ENCODE data around the gene ANKRD11.

The ANKRD11 gene

DNA sequence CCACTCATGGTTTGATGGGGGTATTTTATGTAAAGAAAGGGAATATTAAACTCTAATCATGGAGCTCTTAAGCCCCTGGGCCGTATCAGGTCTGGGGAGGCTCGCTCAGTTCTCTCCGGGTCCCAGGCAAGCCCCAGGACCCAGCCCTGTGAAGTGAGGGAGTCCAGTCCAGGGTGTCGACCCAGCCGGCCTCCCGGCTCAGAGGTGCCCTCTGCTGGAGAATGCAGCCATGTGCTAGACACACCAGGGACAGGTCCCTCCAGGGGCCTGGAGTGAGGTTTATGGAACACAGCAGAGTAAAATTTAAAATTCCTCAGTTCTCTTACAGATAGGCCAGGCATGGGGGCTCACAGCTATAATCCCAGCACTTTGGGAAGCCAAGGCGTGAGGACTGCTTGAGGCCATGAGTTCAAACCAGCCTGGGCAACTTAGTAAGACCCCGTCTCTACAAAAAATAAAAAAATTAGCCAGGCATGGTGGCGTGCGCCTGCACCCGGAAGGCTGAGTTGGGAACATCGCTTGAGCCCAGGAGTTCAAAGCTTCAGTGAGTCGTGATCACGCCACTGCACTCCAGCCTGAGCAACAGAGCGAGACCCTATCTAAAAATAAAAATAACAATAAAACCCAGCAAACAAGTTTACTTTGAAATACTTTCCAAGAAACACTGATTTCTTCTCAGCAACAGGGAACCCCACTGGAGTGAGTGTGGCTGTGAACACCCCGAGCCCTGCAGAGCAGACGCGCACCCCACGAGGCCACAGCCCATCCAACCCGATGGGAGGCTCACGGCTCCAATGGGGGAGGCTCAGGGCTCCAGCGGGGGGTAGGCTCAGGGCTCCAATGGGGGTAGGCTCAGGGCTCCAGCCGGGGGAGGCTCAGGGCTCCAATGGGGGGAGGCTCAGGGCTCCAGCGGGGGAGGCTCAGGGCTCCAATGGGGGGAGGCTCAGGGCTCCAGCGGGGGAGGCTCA lies 200.6 kb downstream of the ANKRD11 start:
- peak in 41 of 51 donors; percentile 4 to 76 (median 45) for DNase-seq

GRCh38 chr16:89288966-89289365 lies 201.4 kb downstream of the ANKRD11 start:
- no peak for DNase-seq

GRCh38 chr16:89288577-89288844 lies 201.8 kb downstream of the ANKRD11 start:
- DNase-seq, result no peak

DNA sequence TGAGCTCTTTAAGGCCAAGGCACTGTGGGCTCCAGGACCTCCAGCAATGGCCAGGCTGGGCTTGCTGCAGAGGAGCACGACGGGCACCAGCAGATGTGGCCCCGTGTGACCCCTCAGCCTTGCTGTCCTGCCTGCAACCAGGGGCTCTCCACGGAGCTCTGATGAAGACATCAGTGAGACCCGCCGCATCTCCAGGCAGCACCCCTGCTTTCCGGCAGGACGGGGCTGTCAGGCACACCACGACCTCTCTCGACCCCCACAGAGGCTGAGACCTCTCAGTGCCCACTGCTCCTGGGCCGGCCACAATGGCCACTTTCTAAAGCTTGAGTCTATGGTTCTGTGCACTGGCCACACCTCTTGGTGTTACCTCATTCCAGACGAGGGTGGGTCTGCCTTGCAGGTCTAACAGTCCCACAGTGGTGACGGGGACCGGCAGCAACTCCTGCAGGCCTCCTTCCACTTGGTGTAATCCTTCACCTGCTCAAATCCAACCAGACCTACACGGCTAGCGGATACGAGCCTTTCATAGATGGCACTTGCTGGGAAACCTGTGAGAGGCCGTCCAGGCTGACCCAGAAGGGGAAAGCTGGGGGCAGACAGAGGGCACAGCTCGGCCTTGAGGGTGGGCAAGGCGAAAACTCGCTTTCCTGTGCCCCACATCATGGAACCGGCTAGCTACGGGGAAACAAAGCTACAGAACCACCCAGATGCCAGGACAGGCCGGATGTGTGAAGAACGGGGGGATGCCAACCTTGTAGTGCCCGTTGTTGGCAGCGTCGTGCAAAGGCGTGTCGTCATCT lies 202.4 kb downstream of the ANKRD11 start:
- DNase-seq, result no peak

- DNase-seq, result no peak
Observed at GRCh38 chr16:89286096-89286495, 204.3 kb downstream of the ANKRD11 start.

DNA sequence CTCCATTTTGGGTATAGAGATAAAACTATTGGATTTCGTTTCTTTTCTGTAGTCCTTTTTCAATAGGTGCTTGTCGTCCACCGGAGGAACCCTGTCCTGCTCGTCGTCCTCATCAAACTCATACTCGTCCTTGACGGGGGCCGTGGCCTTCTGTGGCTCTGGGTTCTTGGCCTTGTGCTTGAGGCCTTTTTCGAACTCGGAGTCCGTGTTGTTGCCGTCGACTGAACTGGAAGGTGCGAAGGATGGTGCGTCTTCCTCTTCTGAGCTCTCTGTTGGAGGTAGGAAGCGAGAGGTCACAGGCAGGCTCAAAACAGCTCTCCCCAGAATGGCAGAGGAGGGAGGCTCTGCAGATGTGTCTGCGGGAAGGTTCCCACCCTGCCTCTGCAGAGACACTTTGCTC lies 205.0 kb downstream of the ANKRD11 start:
- no peak for DNase-seq

DNA sequence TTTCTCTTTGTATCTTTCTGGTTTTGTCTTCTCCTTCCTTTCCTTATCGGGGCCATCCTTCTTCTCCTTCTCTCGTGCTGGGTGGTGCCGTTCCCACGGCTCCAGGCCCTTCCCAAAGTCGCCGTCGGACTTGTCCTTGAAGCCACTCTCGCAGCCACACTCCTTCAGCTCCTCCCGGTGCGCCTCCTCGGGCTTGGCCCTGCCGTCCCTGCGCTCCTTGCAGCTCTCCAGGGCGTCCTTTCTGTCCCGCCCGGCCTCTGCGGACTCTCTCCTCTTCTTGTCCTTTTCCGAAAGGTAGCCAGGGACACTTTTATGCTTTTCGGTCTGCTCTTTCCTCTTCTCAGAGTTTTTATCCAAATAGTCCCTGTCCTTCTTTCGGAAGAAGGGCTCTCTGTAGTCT lies 206.9 kb downstream of the ANKRD11 start:
- DNase-seq, result no peak

DNA sequence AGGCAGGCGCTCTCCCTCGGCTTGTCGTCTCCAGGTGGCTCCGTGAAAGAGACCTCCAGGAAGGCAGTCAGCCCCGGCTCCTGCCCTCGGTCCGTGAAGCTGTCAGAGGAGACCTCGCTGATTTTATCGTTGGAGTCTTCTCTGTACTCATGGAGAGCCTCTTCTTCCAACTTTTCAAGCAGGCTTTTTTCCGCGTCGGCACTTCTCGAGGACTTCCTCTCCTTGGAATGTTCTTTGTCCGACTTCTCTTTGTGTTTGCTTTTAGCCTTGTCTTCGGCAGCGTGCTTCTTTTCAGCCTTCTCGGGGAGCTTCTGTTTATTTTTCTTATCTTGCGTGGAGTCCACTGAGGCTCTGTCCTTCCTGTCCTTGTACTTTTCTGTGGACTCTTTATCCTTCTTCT lies 207.8 kb downstream of the ANKRD11 start:
- no peak for DNase-seq

- DNase-seq, result no peak
Observed at GRCh38 chr16:89281829-89282228, 208.5 kb downstream of the ANKRD11 start.

DNA sequence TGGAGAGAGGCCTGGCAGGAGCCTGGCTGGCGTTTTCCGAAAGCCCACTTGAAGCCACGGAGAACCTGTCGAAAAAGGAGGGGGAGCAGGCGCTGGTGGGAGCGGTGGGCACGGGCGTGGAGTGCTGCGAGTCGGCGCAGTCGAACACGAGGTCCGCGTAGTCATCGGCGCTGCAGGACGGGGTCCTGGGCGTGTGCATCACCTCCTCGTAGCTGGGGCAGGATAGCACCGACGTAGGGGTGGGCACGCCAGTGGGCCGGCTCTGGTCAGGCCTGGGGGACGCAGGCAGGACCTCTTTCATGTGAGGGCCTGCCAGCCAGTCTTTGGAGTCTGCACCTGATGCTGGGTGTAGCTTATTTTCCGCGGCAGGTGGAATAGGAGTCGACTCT lies 209.2 kb downstream of the ANKRD11 start:
- DNase-seq, result no peak

DNA sequence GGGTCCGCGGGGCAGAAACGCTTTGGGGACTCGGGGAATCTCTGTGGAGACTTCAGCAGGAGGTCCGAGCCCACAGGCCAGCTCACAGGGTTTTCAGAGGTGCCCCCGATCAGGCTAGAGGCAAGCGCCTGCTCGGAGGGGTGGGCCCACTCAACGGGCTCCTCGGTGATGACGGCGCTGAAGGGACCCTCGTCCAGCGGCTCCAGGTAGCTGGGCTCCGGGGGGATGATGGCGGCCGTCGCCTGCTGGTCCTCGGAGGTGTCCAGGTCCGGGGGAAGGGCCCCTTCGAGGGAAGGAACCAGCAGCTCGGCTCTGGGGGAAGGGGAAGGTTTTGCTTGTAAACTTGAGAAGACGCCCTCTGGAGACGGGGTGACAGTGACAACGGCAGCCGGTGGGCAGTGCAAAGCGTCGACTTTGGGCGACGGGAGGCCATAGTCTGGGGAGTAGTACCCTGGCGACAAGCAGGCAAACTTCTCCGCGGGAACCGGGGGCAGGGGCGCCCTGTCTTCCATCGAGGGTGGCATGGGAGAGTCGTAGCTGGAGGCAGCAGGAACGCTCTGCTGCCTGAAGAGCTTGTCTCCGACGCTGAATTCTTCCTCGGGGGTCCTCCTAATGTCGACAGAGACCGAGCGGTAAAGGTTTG lies 209.7 kb downstream of the ANKRD11 start:
- DNase-seq, result no peak

DNA sequence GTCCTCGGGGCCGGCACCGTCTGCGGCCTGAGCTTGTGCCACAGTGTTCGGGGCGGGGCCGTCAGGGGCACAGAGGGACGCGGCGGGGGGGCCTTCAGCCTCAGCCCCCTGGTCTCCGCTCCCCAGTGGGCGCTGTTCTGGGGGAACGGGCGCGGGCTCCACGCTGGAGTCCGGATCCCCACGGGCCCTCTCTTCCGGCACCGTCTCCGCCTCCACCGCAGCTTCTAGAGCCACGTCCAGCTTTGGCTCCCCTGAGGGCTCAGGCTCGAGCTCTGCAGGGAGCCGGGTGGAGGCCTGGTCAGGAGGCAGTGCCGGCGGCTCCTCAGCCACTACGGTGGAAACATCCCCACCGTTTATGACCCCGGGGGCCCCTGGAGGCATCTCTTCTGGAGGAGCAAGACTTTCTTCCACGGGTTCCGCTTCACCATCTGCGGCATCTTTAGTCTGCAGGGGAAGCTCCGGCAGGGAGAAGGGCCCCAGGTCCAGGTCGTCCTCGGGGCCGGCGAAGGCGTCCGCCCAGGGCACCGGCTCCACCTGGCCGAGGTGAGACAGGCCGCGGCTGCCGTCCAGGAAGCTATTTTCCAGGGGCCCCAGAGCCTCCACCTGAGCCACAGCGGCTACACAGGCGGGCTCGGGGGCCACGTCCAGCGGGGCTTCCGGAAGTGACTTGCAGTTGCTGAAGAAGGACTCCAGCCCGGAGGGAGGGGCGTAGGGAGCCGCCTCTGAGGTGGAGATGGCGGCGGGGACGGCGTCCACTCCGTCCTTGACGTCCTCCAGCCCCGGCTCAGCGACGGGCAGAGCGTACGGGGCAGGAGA lies 210.5 kb downstream of the ANKRD11 start:
- DNase-seq, result no peak

DNA sequence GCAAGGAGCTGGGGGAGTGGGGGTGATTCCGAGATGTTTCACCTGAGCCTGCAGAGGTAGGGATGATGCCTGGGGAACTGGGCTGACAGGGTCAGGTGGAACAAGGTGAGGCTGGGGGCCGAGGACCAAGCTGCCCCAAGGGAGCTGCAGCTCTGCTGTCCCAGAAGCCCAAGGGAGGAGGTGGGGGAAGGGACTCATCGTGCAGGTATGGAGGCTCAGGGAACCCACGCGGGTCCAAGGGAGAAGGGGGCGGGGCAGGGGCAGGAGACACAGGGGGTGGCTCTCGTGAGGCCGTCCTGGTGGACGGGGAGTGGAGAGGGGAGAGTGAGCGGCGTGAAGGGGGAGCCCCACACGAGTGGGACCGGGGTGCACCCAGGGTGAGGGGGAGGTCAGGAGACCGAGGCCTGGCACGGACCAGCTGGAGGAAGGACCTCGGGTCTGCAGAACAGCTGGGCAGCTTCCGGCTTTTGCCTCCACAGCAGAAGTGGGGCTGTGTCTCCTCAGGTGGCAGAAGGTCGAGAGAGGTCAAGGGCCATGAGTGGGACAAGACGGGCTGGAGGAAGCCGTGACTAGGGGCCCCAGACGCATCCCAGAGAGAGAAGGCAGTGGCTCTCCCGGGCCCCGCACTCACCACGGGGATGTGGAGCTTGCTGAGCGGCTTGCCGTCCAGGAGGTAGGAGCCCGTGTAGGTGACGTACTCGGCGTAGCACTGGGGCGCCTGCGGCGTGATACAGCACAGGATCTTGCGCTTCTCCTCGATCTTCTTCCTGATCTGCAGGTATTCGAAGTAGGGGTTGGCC lies 211.7 kb downstream of the ANKRD11 start:
- DNase-seq, result no peak

DNA sequence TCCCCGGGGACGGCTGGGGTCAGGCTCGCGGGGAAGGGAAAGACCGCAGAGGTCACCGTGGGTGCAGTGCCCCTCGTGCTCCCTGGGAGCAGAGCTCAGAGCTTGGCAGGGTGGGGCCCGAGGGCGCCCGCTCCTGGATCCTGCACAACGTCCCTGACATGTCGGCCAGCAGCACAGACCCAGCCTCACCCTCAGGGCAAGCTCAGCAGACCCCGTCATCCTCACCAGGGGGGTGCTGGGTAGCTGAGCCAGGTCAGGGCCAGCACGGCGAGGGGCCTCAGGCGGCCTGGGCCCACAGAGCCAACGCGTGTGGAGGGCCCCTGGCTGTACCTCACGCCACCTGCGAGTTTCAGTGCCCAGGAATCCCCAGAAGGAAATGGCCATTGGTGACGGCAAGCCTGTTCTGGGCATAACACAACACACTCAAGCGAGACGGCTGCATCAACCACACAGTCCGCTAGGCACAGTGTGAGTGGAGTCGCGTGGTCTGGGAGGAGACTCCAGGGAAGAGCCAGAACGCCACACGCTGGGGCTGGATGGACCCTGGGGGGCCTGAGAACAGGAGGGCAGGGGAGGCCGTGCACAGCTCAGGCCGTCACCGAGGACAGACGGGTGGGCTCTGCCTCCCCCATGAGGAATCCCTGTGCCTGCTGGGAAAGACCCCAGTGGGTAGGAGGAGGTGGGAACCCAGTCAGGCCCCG lies 212.6 kb downstream of the ANKRD11 start:
- DNase-seq, result no peak

- DNase-seq, result no peak
Observed at GRCh38 chr16:89277049-89277448, 213.3 kb downstream of the ANKRD11 start.

DNA sequence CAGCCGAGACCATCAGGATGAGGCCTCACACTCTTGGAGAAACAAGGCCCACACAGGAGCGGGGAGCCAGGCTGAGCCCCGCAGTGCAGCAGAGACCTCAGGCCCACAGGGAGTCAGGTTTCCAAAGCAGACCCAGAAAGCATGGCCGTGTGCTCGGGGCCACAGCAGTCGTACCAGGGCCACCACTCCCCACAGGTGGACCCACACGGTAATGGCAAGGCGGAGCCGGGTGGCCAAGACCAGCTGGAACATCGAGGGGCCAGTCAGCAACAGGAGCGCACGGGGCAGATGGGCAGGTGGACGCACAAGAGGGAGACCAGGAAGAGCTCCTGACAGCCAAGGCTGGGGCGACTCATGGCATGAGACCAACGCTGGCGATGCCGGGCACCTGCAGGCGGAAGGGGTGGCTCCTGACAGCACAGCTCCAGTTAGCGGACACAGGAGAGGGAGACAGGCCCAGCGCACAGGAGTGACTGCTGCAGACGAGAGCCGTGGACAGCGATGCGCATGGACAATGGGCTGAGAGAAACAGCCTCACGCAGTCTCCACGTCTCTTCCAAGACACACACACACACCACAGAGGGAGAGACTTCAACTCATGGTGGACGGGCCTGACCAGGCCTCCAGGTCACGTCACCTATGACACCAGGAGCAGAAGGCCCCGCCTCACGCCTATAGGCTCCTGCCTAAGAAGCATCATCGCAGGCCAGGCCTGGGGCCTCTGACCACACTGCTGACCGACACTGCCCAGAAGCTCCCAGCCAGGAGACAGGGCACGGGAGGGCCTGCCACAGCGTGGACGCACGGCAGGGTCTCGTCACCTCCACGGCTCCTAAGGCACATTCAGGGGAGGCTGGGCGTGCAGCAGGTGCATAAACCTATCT lies 214.3 kb downstream of the ANKRD11 start:
- DNase-seq, result no peak

GRCh38 chr16:89275284-89275584 lies 215.1 kb downstream of the ANKRD11 start:
- no peak for DNase-seq

- DNase-seq, result no peak
Observed at GRCh38 chr16:89274561-89275283, 215.6 kb downstream of the ANKRD11 start.

Data from hypothalamus (tissue), 51 donors.